CD4-positive, alpha-beta T cell treated with Interleukin-15 for 1 hour (primary cell): ENCODE results near the gene COG8.

Source experiments
- DNase-seq: peaks from one replicate; pipeline ENCODE4 v3.0.0-alpha.2; 2020

Gene COG8

DNA sequence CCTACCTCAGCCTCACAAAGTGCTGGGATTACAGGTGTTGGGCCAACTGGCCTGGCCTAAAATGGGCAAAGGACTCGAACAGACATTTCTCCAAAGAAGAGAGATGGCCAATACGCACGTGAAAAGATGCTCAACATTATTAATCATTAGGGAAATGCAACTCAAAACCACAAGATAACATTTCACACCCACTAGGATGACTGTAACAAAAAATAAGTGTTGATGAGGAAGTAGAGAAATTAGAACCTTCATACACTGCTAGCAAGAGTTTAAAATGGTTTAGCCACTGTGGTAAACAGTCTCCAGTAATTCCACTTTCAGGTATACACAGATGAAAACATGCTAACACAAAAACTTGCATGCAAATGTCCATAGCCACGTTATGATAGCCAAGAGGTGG is 6.6 kb upstream of the COG8 start:
- no peak for DNase-seq

- DNase-seq = no peak
These were observed 4.8 kb upstream of the COG8 start for GRCh38 chr16:69344171-69344570.

DNA sequence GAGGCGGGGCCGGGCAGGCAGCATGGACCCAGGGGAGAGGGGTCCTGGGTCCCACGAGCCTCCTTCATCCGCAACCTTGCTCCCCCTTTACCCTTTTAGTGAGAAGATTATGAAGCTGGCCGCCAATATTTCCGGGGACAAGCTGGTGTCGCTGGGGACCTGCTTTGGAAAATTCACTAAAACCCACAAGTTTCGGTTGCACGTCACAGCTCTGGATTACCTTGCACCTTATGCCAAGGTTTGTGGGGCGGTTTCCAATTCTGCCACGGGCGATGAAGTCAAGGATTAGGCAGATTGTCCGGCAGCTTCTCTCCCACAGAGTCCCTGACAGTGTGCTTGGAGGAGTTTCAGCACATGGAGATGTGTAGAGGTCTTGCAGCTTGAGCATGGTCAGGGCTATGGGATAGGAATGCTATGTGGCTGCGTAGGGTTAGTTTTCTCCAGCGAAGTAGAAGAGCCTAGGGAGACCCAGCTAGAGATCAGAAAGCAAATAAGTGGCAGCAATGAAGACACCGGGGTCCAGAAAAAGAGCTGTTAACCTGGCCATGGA is 806 bp upstream of the COG8 start:
- DNase-seq = no peak

- no peak for DNase-seq
These were observed 641 bp downstream of the COG8 start for GRCh38 chr16:69338557-69339288.

- DNase-seq = no peak
These were observed 4.7 kb downstream of the COG8 start for GRCh38 chr16:69334696-69335095.

DNA sequence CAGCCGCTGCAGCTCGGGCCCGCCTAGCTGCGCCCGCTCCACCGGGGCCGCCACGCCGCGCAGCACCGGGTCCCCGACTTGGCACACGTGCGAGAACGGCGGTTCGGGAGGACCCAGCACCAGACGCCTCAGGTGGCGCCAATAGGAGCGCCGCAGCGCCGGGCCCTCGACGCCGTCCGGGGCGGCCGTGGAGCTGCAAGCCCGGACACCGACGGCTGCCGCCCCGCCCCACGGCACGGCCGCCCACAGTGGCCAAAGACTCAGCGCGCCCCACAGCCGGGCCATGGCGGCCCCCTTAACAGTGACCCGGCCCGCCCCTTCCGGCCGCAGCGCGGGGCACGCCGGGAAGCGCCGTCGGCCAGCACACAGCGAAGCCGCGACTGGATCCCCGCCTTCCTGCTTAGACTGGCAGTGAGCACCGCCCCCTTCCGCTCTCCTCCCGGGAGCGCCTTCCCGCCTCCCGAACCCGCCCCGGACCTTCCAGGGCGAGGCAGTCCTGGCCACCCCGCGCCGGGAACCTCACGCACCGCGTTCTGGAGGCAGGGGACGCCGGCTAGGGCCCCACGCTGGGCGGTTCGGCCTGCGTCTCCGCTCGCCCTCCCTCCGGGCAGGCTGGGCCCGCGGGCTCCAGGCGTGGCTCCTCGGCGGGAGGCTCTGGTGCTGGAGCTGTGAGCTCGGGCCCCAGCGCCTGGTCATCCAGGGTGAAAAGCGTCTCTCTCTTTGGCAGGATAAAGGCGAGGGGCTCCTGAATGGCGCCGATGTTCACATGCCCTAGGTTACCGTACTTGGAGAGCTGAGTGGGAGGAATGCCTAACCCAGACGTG is 8.9 kb downstream of the COG8 start, which contains the start of gene PDF:
Gene PDF, minus strand, starts transcription at position 303 of the 824 bp plus-strand sequence. Its CDS starts 18 bp downstream, at position 285.
- DNase-seq = peak; percentile 72

GRCh38 chr16:69329369-69330285 is 9.7 kb downstream of the COG8 start:
- no peak for DNase-seq

- no peak for DNase-seq
These were observed 10.5 kb downstream of the COG8 start for GRCh38 chr16:69328854-69329316.

DNA sequence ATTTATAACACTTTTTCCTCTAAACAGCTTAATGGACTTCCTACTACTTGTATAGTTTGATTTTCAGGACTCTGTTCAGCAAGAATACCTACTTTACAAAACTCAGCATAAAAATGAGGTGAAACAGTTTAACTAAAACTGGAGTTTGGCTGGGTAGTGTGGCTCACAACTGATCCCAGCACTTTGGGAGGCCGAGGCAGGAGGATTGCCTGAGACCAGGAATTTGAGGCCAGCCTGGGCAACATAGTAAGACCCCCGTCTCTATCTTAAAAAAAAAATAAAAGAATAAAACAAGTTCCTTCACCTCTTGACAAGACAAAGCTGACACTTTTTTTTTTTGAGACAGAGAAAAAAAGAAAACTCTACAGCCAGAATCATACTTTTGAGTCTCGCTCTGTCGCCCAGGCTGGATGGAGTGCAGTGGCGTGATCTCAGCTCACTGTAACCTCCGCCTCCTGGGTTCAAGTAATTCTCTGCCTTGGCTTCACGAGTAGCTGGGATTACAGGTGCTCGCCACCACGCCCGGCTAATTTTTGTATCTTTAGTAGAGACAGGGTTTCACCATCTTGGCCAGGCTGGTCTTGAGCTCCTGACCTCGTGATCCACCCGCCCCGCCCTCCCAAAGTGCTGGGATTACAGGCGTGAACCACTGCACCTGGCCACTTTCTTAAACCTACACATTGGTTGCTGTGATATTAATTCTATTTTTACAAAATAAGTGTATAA is 11.6 kb downstream of the COG8 start:
- DNase-seq = no peak

DNA sequence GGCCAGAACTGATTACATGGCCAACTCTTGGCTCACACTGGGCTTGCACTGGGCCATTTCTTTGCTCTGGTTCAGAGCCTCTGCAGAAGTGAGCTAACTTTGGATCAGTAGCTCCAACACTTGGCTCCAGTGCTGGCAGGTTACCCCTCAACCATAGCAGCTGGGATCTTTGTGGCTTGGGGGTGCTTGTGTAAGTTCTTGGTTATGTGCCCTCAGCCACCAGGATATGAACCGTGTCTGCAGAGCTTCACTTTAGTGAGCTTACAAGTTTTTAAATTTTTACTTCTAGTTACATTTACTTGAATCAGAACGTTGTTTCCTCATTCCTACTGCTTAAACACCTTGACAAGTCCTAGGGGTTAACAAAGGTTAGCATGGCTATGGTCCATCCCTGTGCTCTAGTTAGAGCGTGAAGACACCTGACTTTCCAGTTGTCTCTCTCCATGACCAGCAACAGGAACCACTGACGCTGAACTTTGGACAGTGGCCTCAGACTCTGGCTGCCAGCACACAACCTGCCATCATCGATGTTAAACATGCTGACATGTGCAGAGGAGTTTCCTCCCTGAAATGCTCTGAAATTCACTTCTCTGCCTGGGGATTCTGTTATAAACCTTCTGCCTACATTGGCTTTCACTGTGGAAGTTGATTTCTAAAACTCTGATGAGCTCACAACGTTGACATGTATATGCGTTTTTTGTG is 13.0 kb downstream of the COG8 start:
- no peak for DNase-seq

- no peak for DNase-seq
These were observed 13.6 kb downstream of the COG8 start for GRCh38 chr16:69325784-69326171.

DNA sequence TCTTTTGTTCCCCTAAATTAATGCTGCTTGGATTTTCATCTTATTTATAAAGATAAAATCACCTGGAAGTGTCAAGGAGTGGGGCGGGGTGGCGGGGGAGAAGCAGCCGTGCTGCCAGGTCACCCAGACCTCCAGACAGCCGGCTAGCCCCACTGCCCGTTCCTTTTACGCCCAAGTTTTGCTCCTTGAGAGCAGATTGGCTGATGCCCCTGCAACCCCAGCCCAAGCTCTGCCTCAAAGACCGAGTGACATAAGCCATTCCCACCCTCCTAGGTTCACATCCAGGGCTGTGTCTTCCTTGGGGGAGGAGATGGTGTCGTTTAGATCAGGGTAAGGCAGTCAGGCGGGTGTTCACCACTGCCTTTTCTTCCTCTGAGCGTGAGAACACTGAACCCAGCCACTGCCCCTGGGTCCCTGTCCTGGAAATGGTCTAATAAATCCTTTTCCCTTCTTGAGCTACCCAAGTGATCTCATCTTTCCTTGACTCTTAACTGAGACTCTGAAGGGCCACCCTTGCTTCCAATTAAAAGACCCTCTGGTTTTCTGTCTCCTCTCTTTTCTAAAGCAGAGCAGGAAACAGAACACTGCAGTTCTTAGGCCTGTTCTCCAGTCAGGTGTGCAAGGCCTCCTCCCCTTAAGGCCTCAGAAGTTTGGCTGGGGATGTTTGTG is 14.6 kb downstream of the COG8 start:
- no peak for DNase-seq

DNA sequence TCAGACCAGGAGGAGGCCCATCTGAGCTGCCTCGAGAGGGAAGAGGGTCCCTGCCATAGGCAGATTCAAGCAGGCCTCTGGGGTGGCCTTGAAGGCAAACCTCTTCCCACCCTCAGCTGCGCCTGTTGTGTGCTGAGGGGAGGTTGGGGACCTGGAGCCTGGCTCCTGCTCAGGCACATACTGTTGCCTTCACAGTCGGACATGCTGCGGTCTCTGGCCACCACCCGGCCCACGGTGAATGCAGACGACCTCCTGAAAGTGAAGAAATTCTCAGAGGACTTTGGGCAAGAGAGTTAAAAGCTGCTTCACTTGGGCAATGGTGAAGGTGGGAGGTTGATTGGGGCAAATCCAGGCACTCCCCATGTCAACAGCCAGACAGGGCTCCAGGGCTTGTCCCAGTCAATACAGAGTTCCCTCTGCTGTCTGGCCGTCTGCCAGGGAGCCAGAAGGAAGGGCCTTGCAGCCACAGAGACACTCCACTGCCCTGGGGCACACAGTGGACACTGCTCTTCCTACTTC is 15.3 kb downstream of the COG8 start:
- DNase-seq = no peak

DNA sequence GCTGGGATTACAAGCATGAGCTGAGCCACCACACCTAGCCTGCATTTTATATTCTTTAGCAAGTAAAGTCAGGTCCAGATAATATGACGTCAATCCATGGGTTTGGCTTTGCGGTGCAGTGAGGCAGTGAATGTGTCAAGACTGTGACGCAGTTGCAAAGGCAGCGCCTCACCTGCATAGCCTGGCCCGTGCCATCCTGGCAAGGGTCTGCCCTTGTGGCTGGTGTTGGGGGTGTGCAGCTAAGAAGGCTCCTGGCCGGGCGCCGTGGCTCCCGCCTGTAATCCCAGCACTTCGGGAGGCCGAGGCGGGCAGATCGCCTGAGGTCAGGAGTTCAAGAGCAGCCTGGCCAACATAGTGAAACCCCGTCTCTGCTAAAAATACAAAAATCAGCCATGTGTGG is 15.9 kb downstream of the COG8 start:
- DNase-seq = no peak

DNA sequence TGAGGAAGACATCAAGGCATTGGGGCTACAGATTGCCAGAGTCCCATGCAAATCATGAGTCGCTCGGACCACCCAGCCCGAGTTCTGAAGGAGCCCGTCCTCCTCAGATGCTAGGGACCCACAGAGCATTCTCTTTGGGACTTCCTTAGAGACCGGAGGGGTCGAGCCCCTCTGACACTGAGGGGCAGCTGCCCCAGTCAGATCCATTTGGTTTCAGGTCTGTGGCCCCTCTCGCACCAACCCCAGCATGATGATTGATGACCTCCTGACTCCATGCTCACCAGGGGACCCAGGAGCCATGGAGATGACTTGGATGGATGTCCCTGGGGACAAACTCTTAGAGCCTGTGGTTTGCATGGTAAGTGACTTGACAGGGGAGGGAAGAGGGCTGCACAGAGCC is 17.0 kb downstream of the COG8 start:
- DNase-seq = no peak

DNA sequence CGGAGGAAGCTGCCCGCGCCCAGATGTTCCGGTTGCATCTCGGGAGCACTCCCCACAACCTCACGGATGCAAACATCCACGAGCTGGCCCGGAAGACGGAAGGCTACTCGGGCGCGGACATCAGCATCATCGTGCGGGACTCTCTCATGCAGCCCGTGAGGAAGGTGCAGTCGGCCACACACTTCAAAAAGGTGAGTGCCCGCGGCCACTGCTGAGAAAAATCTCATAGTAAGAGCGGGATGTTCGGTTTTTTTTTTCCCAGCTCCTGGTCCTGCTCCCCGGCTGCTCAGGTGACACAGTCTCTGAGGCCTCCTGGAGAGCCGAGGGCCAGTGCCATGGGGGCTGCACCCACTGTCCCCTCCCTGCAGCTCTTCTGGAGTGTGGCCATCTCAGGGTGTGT is 18.3 kb downstream of the COG8 start:
- no peak for DNase-seq

DNA sequence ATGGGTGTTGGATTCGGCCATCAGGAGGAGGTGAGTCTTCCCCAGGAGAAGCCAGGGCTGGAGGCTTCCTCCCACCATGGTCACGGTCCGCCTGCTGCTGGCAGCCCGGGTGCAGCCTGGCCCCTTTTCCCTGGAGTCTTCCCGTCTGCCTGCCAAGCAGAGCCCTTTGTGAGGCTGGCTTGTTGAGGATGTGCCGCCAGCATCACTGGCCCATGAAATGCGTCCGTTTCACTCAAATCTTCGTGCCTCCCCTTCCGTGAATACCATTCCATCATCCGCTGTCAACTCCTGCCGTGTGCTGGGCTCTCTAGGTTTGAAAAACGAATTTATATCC is 18.7 kb downstream of the COG8 start:
- DNase-seq = no peak

- no peak for DNase-seq
These were observed 19.3 kb downstream of the COG8 start for GRCh38 chr16:69319826-69320739.

GRCh38 chr16:69319381-69319780 is 20.0 kb downstream of the COG8 start:
- DNase-seq = no peak

DNA sequence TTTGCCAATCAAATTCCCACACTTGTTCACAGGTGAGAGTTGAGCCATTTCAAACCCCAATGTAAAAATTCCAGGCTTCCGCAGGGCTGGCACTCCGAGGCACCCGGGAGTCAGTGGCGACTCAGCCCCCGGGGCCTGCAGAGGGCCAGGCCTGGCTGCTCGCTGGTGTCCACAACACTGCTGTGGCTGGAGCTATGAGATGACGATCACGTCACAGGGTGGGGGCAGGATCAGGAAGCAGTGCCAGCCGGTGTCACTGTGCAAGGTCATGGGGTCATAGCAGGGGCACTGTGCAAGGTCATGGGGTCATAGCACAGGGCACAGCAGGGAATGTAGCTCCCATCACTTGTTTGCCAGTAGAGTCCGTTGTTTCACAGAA is 20.5 kb downstream of the COG8 start:
- no peak for DNase-seq
